Stimulated activated CD4-positive, alpha-beta T cell treated with anti-CD3 and anti-CD28 coated beads, Interleukin-12 subunit alpha, Interleukin-12 subunit beta, amount 100 ng/mL, for 48 hours (primary cell): ENCODE results near the gene ZNF182.
"Not testable (repeated sequence)": the region's sequence is repeated elsewhere in the genome, so short reads cannot be mapped to it uniquely, and the experiment has no call there.

Experiments
- DNase-seq, 3 donors: peaks; one replicate each; pipeline ENCODE4 v3.0.0-alpha.2; 2020; ENCODE audit warnings: low read depth in 2 of 3, low spot score in 1 of 3

ZNF182 gene

DNA sequence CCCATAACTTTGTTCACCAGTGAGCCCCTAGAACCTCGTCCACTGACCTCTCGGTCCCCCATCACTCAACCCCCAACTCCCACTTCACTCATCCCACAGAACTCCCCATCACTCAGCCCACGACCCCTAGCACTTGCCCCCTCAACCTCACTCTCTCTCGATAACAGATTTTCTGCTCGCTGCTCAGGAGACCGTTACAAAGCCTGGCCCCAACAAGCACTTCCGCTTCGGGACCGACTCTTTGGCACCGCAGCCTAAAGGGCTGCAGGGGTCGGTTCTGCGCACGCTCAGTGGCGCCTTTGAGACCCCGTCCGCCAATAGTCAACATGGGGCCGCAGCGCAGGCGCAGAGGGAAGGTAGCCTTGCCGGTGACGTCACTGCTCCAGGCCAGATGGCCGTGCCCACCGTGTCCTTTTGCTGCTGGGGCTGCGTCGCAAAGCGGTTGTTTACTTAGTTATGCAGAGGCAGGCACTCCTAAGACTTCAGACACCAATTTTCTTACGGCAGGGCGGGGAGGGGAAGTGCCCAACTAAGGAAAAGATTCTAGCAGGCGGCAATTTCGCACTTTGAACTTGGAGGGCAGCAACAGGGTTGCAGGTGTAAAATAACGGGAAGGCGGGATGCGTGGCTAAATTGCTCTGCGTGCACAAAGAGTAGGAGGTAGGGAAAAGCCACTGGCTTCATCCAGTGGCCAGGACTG is at the start of gene ZNF182:
Gene ZNF182 (minus strand): TSS at position 232 of the 700 bp plus-strand sequence. CDS start 1,380 bp downstream, outside the sequence.
- peak; percentile 82 to 88 (median 87) for DNase-seq

DNA sequence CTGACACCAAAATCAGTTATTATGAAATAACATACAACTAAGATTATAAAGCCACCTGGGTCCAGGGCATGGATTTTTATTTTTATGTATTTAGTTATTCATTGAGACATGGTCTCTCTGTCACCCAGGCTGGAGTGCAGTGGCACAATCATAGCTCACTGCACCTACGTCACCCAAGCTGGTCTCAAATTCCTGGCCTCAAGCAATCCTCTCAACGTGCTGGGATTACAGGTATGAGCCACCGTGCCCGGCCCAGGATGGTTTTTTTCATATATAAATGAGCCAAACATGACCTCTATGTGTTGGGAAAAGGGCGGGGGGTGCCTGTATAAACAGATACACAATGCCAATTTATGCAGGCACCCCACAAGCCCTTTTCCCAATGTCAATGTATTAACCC is 43.1 kb upstream of the ZNF182 start:
- DNase-seq, result no peak

DNA sequence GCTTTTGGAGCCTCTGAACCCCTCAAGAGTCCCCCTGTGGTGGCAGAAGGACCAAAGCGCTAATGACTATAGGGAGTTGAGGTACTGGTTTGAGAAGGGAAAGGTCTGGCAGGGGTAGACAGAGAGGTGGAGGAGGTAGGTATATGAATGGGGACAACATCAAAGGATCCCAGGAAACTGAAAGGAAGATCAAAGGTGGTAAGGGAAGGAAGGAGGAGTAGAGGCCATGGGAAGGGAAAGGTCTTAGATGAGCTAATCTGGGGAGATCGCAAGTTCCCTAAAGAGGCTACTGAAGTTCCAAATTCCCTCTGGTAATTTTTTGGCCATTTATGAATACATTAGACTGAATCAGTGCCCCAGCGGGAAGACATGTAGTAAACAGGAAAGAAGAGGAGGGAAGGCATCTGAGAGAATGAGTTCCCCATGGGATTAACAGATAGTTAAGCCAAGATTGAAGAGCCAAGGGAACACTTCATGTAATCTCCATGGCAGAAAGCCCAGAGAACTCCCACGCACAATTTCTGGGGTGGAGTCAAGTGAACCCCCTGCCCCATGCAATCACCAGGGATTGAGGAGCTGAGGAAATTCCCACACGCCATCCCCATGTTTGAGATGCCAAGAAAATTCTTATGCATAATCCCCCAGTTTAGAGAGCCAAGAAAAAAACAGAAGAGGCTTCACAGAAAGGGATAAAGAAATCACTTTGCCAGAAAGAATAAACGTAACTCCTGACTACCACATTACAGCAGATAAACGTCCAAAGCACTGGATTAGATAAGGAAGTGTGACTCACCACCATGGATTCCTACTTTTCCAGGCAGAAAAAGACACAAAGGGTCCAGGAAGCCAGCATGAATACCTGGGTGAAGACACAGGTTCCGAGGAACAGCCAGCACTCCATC is 41.9 kb upstream of the ZNF182 start:
- no peak for DNase-seq

DNA sequence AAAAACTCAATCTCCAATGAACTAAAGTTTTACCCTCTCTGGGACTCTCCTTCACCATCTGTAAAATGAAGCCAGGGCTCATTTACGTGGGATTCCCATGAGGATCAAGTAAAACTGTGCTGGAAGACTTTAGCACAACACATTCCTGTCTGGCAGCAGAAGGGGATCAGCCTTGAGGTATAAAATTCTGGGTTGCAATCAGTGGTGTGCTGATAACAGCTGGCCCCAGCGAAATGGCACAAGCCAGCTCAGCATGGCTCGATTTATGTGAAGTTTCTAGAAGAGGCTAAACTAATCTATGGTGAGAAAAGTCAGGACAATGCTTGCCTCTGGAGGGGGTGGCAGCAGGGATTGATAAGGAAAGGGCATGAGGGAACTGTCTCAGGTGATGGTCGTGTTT is 39.3 kb upstream of the ZNF182 start:
- DNase-seq, result no peak

DNA sequence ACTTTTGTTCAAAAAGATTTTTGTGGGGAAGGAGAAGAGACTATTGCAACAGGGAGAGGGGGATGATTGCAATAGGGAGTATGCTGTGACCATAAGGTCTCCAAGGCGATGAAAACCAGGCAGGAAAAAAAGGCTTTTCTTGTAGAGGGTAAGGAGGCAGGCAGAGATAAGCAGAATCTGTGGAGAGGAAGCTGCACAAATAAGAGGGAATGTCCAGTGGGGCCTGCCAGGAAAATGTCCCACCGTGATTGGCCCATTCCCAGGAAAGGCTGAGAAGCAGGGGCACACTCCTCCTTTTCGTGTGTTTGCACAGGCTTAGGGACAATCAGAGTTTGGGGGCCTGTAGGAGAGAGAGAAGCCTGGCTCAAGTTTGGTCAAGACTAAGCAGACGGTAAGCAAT is 32.1 kb upstream of the ZNF182 start:
- no peak for DNase-seq

DNA sequence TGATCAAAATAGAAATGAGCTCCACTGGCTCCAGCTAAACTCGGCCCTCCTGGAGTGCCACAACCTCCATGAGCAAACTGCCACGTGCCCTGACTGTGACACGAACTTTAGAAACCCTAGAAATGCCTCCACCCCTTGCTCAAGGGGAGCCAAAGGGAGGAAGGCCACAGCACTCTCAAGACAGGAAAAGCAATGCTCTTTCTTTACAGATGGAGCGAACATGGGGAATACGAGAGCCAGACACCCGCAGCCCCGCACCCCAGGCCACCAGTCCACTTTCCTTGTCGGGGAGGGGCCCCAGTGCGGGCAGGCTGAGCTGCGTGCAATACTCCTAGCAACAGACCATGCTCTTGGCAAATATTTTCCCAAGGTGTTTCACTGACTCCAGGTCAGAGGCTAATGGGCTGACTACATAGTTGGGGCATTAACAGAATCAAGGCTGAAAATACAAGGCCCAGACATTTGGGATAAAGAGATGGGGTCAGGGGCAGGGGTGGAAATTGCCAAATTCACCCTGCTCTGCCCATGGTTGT is 26.9 kb upstream of the ZNF182 start:
- not testable (repeated sequence) for DNase-seq

DNA sequence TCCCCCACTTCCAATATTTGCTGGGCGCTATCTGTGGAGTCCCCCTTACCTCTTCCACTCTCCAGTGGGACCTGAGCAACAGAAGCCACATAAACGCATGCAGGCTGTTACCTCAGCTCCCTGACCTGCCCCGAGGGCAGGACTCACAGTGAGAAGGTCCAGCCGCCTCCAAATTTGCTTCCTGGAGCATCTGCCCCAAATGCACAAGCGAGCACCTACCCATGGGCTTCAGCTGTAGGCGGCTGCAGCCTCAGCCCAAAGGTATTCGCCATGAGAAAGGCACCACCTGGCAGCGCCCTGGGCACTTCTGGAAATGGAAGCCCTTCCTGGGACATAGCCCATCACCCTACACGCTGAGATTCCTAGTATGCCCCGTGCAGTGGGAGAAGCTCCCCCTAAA is 26.4 kb upstream of the ZNF182 start:
- no peak for DNase-seq

DNA sequence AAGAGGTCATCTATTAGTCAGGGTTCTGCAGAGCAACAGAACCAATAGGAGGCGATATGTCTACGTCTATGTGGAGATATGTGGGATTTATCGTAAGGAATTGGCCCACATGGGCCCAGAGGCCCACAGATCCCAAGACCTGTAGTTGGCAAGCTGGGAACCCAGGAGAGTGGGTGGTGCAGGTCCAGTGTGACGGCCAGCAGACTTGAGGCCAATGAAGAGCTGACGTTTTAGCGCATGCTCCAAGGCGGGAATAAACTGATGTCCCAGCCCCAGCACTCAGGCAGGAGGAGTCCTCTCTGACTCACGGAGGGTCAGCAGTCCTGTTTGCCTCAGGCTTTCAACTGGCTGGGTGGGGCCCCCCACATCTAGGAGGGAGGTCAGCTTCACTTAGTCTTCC is 24.3 kb upstream of the ZNF182 start:
- DNase-seq, result no peak

DNA sequence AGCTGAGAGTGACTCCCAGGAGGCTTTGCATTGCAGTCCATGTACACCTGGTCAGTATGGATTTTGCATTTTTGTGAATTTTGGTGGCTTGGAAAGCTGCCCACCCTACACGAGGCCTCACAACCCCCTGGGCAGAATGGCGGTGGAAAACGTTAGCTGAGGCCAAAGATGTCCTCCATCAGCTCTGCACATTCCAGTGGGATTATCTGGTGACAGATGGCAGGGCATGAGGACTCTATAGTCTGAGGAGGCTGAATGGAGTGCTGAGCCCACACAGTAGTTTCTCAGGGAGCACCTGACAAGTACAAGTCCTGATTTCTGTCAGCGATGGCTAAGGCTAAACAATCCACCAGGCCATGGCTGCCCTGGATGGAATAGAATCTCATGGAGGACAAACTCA is 23.8 kb upstream of the ZNF182 start:
- not testable (repeated sequence) for DNase-seq

DNA sequence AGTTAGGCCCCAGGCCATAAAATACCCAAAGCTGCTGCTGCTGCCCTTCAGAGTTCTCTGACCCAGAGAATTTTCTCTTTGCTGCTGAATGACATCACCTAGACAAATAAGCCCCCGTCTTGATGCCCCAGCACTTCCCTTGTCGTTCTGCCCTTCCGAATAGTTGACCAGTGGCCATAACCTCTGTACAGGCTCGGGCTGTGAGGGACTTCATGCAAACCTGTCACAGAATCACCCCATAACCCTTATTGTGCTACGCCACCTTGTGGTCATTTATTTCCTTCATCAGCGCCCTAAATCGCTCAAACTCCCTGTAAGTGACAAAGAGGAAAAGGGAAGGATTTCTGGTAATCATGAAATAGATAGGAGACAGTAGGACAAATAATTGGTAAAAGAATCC is 21.8 kb upstream of the ZNF182 start:
- peak in 1 of 3 donors; percentile 48 for DNase-seq

DNA sequence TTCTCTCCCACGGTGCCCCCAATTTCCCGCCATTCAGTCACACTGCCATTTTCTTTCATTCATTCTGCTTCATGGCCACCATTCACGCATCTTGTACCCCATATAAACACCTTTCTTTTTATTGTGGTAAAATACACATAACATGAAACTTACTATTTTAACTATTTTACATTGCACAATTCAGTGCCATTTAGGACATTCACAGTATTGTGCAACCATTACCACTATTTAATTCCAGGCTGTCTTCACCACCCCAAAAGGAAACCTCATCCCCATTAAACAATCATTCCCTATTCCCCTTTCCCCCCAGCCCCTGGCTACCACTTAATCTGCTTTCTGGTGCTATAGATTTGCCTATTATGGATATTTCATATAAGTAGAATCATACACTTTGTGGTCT is 18.9 kb upstream of the ZNF182 start:
- DNase-seq, result no peak

DNA sequence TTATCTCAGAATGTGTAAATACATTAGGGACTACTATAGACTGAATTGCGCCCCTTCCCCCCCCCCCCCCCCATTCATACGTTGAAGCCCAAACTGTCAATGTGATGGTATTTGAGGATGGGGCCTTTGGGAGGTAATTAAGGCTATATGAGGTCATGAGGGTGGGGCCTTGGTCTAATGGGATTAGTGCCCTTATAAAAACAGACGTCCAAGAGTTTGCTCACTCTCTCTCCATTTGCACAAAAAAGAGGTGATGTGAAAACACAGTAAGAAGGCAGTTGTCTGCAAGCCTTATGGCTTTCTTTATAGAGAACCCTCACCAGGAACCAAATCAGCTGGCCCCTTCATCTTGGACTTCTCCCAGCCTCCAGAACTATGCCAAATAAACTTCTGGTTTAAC is 18.3 kb upstream of the ZNF182 start:
- no peak for DNase-seq

DNA sequence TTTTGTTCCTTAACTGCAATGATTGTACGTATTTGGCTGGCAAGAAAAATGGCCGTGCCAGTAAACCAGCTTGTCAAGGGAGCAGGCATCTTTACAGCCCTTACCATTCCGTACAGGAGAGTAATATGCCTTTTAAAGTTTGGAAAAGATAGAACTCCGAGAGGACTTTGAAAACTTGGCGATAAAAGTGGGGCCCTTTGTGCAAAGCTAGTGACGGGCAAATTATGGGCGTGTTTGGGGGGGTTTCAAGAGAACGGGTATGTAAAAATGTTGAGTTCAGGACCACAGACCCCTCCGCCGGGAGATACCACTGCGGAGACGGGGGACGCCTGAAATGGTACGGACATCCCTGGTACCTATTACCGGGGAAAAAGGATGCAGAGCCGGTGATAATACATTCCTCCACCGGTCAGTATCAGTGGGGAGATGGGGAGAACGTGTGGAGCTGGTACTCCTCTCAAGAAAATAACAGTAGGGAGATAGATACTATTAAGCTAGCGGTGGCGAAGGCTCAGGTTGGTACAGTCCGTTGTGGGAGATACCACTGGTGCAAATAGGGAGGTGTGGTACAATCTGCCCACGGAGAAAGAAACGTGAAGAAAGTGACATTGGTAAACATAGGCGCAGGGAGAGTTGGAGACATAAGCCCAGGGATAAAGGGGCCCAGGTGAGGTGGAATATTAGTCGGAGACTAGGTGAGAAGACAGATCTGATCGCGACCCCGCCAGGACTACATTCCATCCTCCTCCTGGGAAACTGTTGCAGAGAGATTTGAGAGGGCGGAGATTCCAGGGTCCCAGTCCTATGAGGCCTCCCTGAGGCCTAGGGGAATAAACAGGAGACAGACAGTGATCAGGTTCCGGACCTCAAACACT is 17.5 kb upstream of the ZNF182 start:
- peak; percentile 42 to 74 (median 60) for DNase-seq

DNA sequence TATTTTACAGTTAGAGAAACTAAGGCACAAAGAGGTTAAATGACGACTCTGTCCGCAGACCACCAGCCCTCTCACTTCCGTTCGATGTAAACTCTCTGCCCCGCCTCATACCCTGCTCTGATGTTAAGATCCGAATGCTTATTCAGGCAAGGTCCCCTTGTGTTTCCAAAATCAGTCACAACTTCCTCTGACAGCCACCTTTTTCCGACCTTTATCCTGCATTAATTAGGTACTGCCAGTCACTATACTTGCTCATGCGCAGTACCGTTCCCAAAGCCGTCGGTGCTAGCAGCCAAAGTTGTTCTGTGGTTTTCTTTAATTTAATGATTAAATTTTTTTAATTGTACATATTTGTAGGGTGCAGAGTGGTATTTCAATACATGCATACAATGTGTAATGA is 16.7 kb upstream of the ZNF182 start:
- DNase-seq, result peak in 1 of 3 donors; percentile 24

DNA sequence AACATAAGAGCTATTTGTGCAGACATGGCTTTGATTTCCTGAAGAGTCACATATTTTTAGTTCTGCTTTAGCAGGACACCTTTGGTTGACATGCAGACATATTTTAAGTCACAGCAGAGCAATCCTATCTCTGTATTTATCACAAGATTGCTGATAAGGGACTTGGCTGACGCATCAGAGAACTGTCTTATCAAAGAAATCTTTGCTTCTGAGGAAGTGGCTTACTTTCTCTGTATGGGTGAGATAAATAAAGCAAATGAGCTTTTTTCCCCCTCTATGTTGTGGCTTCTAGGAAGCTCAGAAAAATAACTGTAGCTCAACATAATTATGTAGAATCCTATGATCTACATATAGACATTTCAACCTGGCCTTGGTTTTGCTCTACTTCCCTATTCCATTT is 16.1 kb upstream of the ZNF182 start:
- DNase-seq, result not testable (repeated sequence)

DNA sequence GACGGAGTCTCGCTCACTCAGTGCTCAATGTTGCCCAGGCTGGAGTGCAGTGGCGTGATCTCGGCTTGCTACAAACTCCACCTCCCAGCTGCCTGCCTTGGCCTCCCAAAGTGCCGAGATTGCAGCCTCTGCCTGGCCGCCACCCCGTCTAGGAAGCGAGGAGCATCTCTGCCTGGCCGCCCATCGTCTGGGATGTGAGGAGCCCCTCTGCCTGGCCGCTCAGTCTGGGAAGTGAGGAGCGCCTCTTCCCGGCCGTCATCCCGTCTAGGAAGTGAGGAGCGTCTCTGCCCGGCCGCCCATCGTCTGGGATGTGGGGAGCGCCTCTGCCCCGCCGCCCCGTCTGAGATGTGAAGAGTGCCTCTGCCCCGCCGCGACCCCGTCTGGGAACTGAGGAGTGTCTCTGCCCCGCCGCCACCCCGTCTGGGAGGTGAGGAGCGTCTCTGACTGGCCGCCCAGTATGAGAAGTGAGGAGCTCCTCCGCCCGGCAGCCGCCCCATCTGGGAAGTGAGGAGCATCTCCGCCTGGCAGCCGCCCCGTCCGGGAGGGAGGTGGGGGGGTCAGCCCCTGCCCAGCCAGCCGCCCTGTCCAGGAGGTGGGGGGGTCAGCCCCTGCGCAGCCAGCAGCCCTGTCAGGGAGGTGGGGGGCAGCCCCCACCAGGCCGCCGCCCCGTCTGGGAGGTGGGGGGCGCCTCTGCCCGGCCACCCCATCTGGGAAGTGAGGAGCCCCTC is 13.0 kb upstream of the ZNF182 start:
- DNase-seq, result not testable (repeated sequence)

DNA sequence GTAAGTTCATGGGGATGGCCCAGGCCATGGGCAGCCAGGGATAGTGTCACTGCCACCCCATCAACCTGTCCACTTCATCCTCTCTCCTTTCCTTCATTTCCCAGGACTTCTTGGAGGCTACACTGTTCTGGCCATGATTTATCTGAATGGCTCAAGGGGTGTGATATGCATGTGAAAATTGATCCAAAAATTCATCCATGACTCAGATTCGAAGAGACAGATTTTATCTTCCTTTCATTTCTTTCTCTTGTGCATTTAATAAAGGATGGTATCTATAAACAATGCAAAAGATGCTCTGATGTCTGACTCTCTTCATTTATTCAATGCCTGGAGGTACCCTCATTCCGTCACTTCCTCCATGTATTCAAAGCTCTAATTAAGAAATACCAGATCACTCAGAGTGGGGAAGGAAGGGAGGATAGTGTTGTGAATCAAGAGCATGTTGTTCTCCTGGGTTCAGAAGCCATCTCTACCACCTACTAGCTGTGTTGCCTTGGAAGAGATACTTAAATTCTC is 5.7 kb upstream of the ZNF182 start:
- not testable (repeated sequence) for DNase-seq

DNA sequence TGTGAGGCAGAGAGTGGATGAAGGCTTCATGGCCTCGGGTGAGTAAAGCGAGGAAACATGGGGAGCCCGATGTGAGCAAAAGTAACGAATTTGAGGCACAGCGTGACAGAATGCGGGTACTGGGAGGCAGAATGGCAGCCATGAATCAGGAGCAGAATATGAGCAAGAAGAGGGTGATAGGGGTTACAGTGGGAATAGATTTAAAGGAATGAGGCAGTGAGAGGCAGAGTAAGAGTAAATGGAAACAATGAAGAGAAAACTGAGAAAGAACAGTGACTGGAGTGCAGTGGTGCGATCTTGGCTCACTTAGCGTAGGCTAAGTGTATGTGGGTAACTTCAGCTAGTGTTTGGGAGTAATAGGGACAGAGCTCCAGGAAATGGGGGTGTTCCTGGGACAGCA is 2.9 kb upstream of the ZNF182 start, which contains the start of gene SPACA5:
Gene SPACA5 (plus strand): TSS at position 301 of the 400 bp plus-strand sequence. CDS start 815 bp downstream, outside the sequence.
- not testable (repeated sequence) for DNase-seq

DNA sequence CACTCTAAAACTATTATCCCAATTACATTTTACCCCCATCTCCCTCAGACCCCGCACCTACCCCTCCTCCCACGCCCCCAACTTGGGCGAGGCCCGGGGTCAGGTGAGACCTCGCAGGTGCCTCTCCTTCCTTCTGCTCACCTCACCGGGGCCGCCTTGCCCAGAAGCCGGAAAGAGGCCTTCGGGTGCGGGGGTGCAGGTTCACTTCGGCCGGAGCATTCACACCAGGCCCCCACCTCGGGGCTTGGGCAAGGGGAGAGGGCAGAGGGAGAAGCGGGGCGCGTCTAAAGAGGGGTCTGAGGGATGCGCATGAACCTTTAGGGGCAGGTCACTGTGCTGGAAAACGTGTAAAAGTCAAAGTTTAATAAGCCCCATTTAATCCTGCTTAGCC is 427 bp downstream of the ZNF182 start:
- no peak for DNase-seq

DNA sequence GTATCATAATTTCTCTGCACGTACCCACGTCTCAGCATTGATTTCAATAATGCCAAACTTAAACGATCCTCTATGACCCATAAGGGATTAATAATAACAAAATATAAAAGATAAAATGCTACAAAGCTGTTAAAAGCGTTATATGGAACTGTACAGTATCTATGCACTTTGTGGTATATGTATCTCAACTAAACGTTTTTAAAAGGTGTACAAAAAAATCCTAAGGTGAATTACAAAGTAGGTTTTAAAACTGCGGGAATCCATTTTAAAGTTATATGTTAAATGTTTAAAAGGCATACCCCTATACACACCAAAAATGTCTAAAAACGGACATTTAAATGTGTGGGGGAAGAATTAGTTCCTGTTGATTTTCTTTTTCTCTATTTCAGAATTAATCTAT is 860 bp downstream of the ZNF182 start:
- no peak for DNase-seq
